Liver (tissue), 9 donors: ENCODE measurements around the gene ANKEF1. TPM values are rescaled to one million over a fixed set of nuclear protein-coding genes. Genes with fewer than 3 reads are reported as not detected.

ENCODE experiments used
- DNase-seq: peaks from one replicate; pipeline ENCODE4 v3.0.0-alpha.2; 2017; ENCODE audit warnings: low spot score
- H3K27ac ChIP-seq, 2 donors: one replicate each; pipeline ENCODE4 v1.7.0; 2013; ENCODE audit warnings: inconsistent platforms in 2 of 2, low read length in 2 of 2, control low read depth in 1 of 2, low read depth in 1 of 2, mild to moderate bottlenecking in 1 of 2
- H3K27me3 ChIP-seq, 4 donors: one replicate each; pipeline versions ENCODE4 v1.6.1 to v1.7.0; 2013; ENCODE audit warnings: low read length in 3 of 4, inconsistent platforms in 1 of 4, mild to moderate bottlenecking in 1 of 4, moderate library complexity in 1 of 4; ENCODE audit not compliant: control insufficient read depth in 4 of 4, insufficient read depth in 4 of 4
- H3K36me3 ChIP-seq, 4 donors: one replicate each; pipeline versions ENCODE4 v1.6.1 to v1.7.0; 2013; ENCODE audit warnings: low read length in 3 of 4, mild to moderate bottlenecking in 3 of 4, low read depth in 1 of 4, moderate library complexity in 1 of 4; ENCODE audit not compliant: control insufficient read depth in 4 of 4, insufficient read depth in 3 of 4
- H3K4me1 ChIP-seq, 4 donors: one replicate each; pipeline versions ENCODE4 v1.6.1 to v1.7.0; 2013; ENCODE audit warnings: low read length in 3 of 4, mild to moderate bottlenecking in 3 of 4, moderate library complexity in 1 of 4; ENCODE audit not compliant: control insufficient read depth in 4 of 4, insufficient read depth in 4 of 4
- H3K4me3 ChIP-seq, 3 donors: one replicate each; pipeline versions ENCODE4 v1.6.1 to v1.7.0; 2013; ENCODE audit warnings: low read length in 3 of 3, control low read depth in 1 of 3, low read depth in 1 of 3, mild to moderate bottlenecking in 1 of 3
- H3K9ac ChIP-seq, 2 donors: one replicate each; pipeline ENCODE4 v1.7.0; 2013; ENCODE audit warnings: low read length in 2 of 2, mild to moderate bottlenecking in 2 of 2, moderate library complexity in 2 of 2, control low read depth in 1 of 2, low read depth in 1 of 2
- H3K9me3 ChIP-seq, 4 donors: one replicate each; pipeline versions ENCODE4 v1.6.1 to v1.7.0; 2013; ENCODE audit warnings: low read length in 3 of 4; ENCODE audit not compliant: control insufficient read depth in 4 of 4
- EGR1 ChIP-seq, 2 donors: IDR thresholded peaks; 2 replicates each; pipeline ENCODE4 v1.6.1; 2016 to 2018; ENCODE audit warnings: antibody characterized with exemption in 2 of 2, low read depth in 2 of 2
- FOXA2 ChIP-seq: IDR thresholded peaks from 2 replicates; pipeline ENCODE4 v1.6.1; 2016; ENCODE audit warnings: antibody characterized with exemption
- GABPA ChIP-seq, 2 donors: IDR thresholded peaks in 1 of 2; conservative IDR thresholded peaks in 1 of 2; 2 replicates each; pipeline ENCODE4 v1.6.1; 2016; ENCODE audit warnings: antibody characterized with exemption in 2 of 2, mild to moderate bottlenecking in 1 of 2, moderate library complexity in 1 of 2
- HNF4A ChIP-seq, 2 donors: conservative IDR thresholded peaks; 2 replicates each; pipeline ENCODE4 v1.6.1; 2016; ENCODE audit warnings: antibody characterized with exemption in 2 of 2, mild to moderate bottlenecking in 2 of 2
- HNF4G ChIP-seq: IDR thresholded peaks from 2 replicates; pipeline ENCODE4 v1.6.1; 2016; ENCODE audit warnings: antibody characterized with exemption
- JUND ChIP-seq, 2 donors: IDR thresholded peaks; 2 replicates each; pipeline ENCODE4 v1.6.1; 2016; ENCODE audit warnings: antibody characterized with exemption in 2 of 2
- RAD21 ChIP-seq, 2 donors: IDR thresholded peaks; 2 replicates each; pipeline ENCODE4 v1.6.1; 2016; ENCODE audit warnings: antibody characterized with exemption in 2 of 2, mild to moderate bottlenecking in 2 of 2
- RXRA ChIP-seq, 2 donors: IDR thresholded peaks; 2 replicates each; pipeline ENCODE4 v1.6.1; 2017 to 2018; ENCODE audit warnings: antibody characterized with exemption in 2 of 2, mild to moderate bottlenecking in 1 of 2
- SP1 ChIP-seq: IDR thresholded peaks from 2 replicates; pipeline ENCODE4 v1.6.1; 2018; ENCODE audit warnings: antibody characterized with exemption, mild to moderate bottlenecking
- TAF1 ChIP-seq: conservative IDR thresholded peaks from 2 replicates; pipeline ENCODE4 v1.6.1; 2016; ENCODE audit warnings: antibody characterized with exemption, mild to moderate bottlenecking
- YY1 ChIP-seq: IDR thresholded peaks from 2 replicates; pipeline ENCODE4 v1.6.1; 2016; ENCODE audit warnings: antibody characterized with exemption, mild to moderate bottlenecking
- WGBS: extraction: QIAGEN DNeasy Blood & Tissue Kit; methylation state at CpG from one replicate; pipeline ENCODE4 v1.1.7; 2013; 5-methylcytosine and 5-hydroxymethylcytosine counted together
- polyA plus RNA-seq, 2 donors: library from polyadenylated mRNA; stranded (reverse) in 1 of 2; unstranded in 1 of 2; fragments of 200-250 nt in 1 of 2; fragments of >200 nt in 1 of 2; fragmentation: Nextera tagmentation in 1 of 2; extraction: Ambion mirVana in 1 of 2; gene quantifications; one replicate each; pipeline versions ENCODE4 v1.2.1 to v1.2.3, GENCODE V29; 2013 to 2015
- total RNA-seq, 2 donors: library from RNA; depleted of rRNA; stranded (reverse); fragments of >200 nt; gene quantifications; one replicate each; pipeline ENCODE4 v1.2.3, GENCODE V29; 2014
- TF ChIP-seq, protein P1 (sequence below): fragments of 150-350 bp; IDR thresholded peaks from 2 replicates; pipeline ENCODE4 v1.5.1; 2017; ENCODE audit warnings: improper control_type of control experiment, low read depth, low read length; ENCODE audit not compliant: missing input control
- TF ChIP-seq, protein P2 (sequence below): IDR thresholded peaks from 2 replicates; pipeline ENCODE4 v1.6.1; 2016; ENCODE audit warnings: antibody characterized with exemption, mild to moderate bottlenecking
- TF ChIP-seq, protein P3 (sequence below): IDR thresholded peaks from 2 replicates; pipeline ENCODE4 v1.6.1; 2016; ENCODE audit warnings: antibody characterized with exemption
- TF ChIP-seq, protein P4 (sequence below): IDR thresholded peaks from 2 replicates; pipeline ENCODE4 v1.6.1; 2016; ENCODE audit warnings: antibody characterized with exemption
- donor health status: healthy.
- donor health status: healthy.
- donor health status: healthy.
- donor health status: healthy.
- donor health status: healthy.

The ANKEF1 gene
- total and polyA plus RNA-seq, 4 donors = 1.6 to 5.1 (median 2.6) TPM

DNA sequence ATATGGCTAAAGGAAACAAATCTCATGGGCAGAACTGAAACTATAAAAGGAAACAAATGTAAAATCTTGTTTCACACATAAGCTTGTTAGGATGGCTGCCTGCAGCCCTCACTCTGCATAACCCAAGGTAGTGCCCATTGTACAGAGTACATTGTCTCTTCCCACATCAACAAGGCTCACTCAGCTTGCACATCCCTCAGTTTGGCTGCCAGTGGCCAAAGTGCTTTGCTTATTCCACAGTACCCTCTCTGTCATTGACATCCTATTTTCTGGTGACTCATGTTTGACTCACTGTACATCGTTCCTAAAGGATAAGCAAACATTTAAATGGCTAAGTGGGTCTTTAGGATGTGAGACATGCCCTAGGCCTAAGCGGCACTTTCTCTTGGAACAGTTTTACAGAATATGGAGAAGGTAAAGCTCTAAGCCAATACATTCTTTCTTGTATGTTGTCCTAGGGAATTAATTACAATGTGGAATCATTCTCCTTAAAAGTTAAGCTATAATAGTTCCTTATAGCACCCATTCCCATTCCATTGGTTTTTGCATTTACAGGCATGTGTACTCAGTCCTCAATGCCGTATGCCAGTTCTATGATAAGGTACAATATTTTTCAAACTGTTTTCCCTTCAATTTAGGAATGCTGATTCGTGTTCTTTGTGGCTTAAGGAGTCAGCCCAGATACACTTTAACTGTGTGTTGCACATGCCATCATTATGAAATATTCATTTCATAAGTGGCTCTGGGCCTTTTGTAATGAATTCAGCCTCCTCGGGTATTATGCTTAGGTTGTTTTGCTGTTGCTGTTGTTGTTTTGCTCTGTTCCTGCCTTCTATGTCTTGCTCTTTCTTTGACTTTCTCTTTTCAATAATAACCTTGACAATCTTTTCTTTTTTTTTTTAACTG is 5.5 kb downstream of the ANKEF1 start:
- no peak overlapping the region for H3K27ac ChIP-seq
- H3K27me3 ChIP-seq = no peaks in the 10 kb centered on the region
- no peak for DNase-seq
- H3K4me3 ChIP-seq = no peak overlapping the region
- 85% methylated on average over 5 of the region's 5 CpGs for WGBS
- no peak overlapping the region for H3K9ac ChIP-seq
- peaks cover 0 to 12% (median under 1%) of the 10 kb centered on the region in 4 donors for H3K36me3 ChIP-seq
- TF ChIP-seq, protein P1, sequence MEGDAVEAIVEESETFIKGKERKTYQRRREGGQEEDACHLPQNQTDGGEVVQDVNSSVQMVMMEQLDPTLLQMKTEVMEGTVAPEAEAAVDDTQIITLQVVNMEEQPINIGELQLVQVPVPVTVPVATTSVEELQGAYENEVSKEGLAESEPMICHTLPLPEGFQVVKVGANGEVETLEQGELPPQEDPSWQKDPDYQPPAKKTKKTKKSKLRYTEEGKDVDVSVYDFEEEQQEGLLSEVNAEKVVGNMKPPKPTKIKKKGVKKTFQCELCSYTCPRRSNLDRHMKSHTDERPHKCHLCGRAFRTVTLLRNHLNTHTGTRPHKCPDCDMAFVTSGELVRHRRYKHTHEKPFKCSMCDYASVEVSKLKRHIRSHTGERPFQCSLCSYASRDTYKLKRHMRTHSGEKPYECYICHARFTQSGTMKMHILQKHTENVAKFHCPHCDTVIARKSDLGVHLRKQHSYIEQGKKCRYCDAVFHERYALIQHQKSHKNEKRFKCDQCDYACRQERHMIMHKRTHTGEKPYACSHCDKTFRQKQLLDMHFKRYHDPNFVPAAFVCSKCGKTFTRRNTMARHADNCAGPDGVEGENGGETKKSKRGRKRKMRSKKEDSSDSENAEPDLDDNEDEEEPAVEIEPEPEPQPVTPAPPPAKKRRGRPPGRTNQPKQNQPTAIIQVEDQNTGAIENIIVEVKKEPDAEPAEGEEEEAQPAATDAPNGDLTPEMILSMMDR = no peak
- no peak for TF ChIP-seq TAF1
- H3K9me3 ChIP-seq = no peaks in the 10 kb centered on the region
- peaks cover 0 to 6% (median 2%) of the 10 kb centered on the region in 4 donors for H3K4me1 ChIP-seq

DNA sequence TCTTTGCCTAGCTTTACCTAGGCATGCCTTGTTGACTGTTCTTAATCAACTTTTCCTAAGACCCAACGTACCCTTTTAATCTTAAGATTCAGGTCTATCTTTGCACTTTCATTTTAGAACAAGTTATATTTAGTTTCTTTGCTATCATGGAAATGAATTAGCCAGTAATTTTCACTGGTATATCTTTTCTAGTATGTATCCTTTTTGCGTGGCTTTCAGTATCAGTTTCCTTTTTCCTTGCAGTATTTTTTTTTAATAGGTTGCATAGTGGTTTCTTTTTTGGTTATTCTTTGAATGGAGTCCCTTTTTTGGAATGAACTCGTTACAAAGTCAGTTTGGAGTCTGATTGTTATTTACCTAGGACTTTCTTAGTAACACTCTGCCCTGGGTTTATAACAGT is 7.3 kb downstream of the ANKEF1 start:
- Histone ChIP-seq H3K4me1 (no peaks in the 10 kb centered on the region), H3K4me3 (no peak overlapping the region), H3K36me3 (peaks cover 0 to 12% (median under 1%) of the 10 kb centered on the region in 4 donors), H3K27me3 (no peaks in the 10 kb centered on the region), H3K27ac (no peak overlapping the region), H3K9ac (no peak overlapping the region), H3K9me3 (no peaks in the 10 kb centered on the region)
- 77% methylated on average over 3 of the region's 3 CpGs for WGBS
- DNase-seq = no peak
- TF ChIP-seq EGR1 (IDR thresholded peaks at IDR 0.05; ENCODE audit: low read depth in 2 of 2) = no peak
- TF ChIP-seq RXRA (IDR thresholded peaks at IDR 0.05) = no peak
- TF ChIP-seq JUND (IDR thresholded peaks at IDR 0.05) = no peak
- TF ChIP-seq, protein P2, sequence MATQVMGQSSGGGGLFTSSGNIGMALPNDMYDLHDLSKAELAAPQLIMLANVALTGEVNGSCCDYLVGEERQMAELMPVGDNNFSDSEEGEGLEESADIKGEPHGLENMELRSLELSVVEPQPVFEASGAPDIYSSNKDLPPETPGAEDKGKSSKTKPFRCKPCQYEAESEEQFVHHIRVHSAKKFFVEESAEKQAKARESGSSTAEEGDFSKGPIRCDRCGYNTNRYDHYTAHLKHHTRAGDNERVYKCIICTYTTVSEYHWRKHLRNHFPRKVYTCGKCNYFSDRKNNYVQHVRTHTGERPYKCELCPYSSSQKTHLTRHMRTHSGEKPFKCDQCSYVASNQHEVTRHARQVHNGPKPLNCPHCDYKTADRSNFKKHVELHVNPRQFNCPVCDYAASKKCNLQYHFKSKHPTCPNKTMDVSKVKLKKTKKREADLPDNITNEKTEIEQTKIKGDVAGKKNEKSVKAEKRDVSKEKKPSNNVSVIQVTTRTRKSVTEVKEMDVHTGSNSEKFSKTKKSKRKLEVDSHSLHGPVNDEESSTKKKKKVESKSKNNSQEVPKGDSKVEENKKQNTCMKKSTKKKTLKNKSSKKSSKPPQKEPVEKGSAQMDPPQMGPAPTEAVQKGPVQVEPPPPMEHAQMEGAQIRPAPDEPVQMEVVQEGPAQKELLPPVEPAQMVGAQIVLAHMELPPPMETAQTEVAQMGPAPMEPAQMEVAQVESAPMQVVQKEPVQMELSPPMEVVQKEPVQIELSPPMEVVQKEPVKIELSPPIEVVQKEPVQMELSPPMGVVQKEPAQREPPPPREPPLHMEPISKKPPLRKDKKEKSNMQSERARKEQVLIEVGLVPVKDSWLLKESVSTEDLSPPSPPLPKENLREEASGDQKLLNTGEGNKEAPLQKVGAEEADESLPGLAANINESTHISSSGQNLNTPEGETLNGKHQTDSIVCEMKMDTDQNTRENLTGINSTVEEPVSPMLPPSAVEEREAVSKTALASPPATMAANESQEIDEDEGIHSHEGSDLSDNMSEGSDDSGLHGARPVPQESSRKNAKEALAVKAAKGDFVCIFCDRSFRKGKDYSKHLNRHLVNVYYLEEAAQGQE = no peak
- TF ChIP-seq HNF4A (conservative IDR thresholded peaks at IDR 0.05) = no peak
- TF ChIP-seq, protein P3, sequence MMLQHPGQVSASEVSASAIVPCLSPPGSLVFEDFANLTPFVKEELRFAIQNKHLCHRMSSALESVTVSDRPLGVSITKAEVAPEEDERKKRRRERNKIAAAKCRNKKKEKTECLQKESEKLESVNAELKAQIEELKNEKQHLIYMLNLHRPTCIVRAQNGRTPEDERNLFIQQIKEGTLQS = no peak
- no peak for TF ChIP-seq FOXA2
- no peak for TF ChIP-seq YY1
- TF ChIP-seq, protein P4, sequence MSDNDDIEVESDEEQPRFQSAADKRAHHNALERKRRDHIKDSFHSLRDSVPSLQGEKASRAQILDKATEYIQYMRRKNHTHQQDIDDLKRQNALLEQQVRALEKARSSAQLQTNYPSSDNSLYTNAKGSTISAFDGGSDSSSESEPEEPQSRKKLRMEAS = no peak
- no peak for TF ChIP-seq GABPA (IDR thresholded peaks at IDR 0.05 in 1 of 2, conservative IDR thresholded peaks at IDR 0.05 in 1 of 2)
- TF ChIP-seq RAD21 (IDR thresholded peaks at IDR 0.05) = no peak
- TF ChIP-seq SP1 = no peak
- TF ChIP-seq HNF4G = no peak
- TF ChIP-seq TAF1 = no peak
